ENCODE results near the gene RIPK1. TPM values are rescaled to one million over a fixed set of nuclear protein-coding genes. Genes with fewer than 3 reads are reported as not detected.

RIPK1 gene
- total and polyA plus RNA-seq, 9 of the 15 experiments (the other 6 are each of a cell fraction or from before 2014, with no cell fraction given) = 3.8 to 24.9 (median 17.7) TPM

- TF ChIP-seq CEBPG (CRISPR knock-in tag; IDR thresholded peaks at IDR 0.05) (peak; percentile 40; the same call in 1 of the 2 replicates), CEBPG (tag; conservative IDR thresholded peaks at IDR 0.05 in 1 of 2, IDR thresholded peaks at IDR 0.05 in 1 of 2) (no peak), ZNF511 (CRISPR knock-in tag; IDR thresholded peaks at IDR 0.05) (peak; percentile 92), ARID3B (CRISPR knock-in tag; IDR thresholded peaks at IDR 0.05; ENCODE audit: borderline replicate concordance) (peak; percentile 91; the same call in 1 of the 2 replicates), TAF15 (IDR thresholded peaks at IDR 0.05; ENCODE audit: low read depth, low read length) (no peak), PYGO2 (tag; IDR thresholded peaks at IDR 0.05) (no peak), PCBP2 (IDR thresholded peaks at IDR 0.05; ENCODE audit: low read depth, low read length, poor library complexity, severe bottlenecking) (no peak), EP300 (IDR thresholded peaks at IDR 0.05; ENCODE audit: low read length) (no peak; the same call in 1 of the 2 replicates), NFATC3 (IDR thresholded peaks at IDR 0.05) (no peak), SMAD2 (IDR thresholded peaks at IDR 0.05; ENCODE audit: low read depth, low read length) (no peak), STAG1 (CRISPR knock-in tag; IDR thresholded peaks at IDR 0.05; ENCODE audit: borderline replicate concordance) (no peak), MCM3 (IDR thresholded peaks at IDR 0.05) (no peak), KDM2B (CRISPR knock-in tag; IDR thresholded peaks at IDR 0.05) (peak; percentile 7; the same call in 1 of the 2 replicates), ATF2 (CRISPR knock-in tag; IDR thresholded peaks at IDR 0.05) (no peak), ZNF436 (CRISPR knock-in tag; IDR thresholded peaks at IDR 0.05) (no peak), ARID1B (IDR thresholded peaks at IDR 0.05) (peak; percentile 18), RBM34 (IDR thresholded peaks at IDR 0.05; ENCODE audit: borderline replicate concordance, insufficient read depth, low read length) (no peak)
- TF ChIP-seq, protein P1, sequence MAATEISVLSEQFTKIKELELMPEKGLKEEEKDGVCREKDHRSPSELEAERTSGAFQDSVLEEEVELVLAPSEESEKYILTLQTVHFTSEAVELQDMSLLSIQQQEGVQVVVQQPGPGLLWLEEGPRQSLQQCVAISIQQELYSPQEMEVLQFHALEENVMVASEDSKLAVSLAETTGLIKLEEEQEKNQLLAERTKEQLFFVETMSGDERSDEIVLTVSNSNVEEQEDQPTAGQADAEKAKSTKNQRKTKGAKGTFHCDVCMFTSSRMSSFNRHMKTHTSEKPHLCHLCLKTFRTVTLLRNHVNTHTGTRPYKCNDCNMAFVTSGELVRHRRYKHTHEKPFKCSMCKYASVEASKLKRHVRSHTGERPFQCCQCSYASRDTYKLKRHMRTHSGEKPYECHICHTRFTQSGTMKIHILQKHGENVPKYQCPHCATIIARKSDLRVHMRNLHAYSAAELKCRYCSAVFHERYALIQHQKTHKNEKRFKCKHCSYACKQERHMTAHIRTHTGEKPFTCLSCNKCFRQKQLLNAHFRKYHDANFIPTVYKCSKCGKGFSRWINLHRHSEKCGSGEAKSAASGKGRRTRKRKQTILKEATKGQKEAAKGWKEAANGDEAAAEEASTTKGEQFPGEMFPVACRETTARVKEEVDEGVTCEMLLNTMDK (IDR thresholded peaks at IDR 0.05; ENCODE audit: borderline replicate concordance, insufficient read depth, low read depth, low read length, poor library complexity, severe bottlenecking) = peak; percentile 92
Observed at GRCh38 chr6:3162565-3163247, 94.4 kb downstream of the RIPK1 start (continued).
